NCI-H82 (cell line): ENCODE data around the gene LELP1.

Experiments used
- DNase-seq: peaks from one replicate; lab custom pipeline; 2025; lab: John Stamatoyannopoulos, UW

The LELP1 gene

DNA sequence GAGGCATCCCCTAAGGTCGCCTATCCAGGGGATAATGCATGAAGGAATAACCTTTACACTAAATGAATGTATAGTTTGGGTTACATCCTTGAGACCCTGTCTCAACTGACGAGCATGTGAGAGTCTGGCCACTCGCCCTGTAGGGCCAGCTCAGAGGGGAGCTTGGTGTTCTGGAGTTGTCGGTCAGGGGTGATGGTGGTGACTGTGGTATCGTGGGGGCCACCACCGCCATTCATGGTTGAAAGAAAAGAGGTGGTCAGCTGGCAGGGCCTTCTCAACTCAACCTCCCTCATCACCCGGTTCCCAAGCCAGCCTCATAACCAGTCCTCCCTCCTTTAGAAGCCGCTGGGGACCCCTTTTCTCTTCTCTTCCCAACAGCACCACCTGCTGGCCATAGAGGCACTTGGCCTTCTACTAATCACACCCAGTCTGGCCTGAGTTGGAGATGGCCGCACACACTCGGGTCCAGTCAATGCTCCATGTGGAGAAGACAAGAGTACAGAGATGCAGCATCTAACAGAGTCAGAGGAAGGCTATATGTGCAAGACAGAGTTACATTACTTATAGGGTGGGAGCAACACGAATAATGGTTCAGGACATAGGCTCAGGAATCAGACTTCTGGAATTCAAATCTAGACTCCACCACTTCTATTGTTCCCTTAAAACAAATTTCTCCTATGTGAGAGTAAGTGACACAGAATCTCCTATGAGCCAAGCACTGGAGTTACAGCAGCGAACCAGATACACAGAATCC is 26.0 kb downstream of the LELP1 start:
- DNase-seq = peak; percentile 82

DNA sequence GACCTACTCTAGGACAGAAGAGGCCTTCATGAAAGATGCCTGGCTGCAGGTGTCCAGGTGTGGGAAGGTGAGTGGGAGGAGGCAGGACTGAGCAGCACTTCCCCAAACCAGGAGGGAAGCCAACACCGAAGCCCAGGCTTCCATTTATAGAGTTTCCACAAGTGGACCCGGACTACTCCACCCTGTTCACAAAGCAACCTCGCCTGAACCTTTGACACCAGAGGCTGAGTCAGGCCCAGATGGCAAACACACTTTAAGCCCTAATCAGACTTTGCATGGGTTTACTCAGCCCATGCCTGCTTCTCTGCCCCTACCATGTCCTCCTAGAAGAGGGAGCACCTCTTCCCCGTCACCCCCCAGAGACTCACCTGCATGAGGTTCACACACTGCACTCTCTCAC is 28.1 kb downstream of the LELP1 start:
- no peak for DNase-seq

DNA sequence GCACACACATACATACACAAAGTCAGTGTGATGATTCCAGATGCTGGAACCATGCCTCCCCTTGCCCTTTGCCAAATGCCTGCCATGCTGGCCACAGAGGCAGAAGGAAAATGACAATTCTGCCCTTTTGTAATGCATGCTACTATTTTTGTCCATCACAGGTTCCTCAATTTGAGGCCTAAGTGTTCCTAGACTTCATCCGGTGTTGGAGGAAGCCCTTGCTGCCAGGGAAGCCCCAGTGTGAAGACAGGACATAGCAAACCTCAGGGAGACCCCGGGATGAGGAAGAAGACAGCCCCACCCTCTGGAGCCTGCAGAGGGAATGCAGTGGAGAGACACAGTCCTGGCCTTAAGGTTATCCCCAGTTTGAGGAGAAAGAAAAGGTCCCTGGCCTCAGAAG is 28.6 kb downstream of the LELP1 start:
- no peak for DNase-seq

DNA sequence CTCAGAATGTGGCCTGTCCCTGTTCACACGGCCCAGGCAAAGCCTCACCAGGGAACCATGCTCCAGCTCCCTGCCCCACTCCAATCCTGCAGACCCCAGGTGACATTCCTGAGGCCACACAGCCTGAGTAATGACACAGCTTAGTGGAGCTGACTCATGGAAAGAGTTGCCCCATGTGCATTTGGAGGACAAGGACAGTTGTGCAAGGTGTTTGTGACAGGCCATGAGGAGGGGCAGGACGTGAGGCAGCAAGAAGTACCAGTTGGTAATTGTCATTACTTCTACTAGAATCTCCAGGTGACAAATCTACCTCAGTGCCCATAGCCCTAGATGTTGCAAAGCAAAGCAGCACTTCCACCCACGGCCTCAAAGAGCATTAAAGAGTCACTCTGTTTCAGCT is 29.3 kb downstream of the LELP1 start:
- DNase-seq = no peak

DNA sequence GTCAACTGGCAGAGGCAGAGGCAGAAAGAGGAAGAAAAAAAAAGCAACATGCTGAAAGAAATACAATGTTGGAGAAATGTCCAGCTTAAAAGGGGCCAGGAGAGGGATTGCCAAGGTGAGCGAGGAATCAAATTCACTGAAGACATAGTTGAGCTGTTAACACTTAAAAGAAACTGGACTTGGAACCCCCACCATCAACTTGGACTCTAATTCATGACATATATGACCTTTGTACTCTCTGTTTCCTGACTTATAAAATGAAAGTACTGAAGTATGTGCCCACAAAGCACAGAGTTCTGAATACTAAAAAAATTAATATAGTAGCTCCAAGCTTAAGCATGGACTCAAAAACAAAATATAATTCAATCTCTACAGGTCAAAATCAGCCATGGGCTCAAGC is 30.2 kb downstream of the LELP1 start:
- DNase-seq = no peak

DNA sequence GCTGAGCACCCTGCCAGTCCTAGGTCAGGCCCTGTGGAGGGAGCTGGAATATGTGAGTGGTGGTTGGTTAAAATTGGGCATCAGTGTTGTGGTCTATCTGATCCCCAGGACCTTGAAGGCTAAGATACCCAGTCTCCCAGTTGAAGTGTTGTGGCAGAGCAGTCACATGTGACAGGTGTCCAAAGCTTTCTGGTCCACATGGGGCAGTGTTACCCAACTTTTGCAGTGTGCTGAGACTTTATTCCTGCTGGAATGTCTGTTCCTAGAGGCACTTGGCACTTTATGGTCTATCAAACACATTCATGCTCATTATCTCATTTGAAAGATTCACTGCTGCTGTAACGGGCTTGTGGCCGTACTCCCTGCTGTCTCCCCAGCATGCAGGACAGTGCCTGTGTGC is 35.3 kb downstream of the LELP1 start:
- peak; percentile 60 for DNase-seq

DNA sequence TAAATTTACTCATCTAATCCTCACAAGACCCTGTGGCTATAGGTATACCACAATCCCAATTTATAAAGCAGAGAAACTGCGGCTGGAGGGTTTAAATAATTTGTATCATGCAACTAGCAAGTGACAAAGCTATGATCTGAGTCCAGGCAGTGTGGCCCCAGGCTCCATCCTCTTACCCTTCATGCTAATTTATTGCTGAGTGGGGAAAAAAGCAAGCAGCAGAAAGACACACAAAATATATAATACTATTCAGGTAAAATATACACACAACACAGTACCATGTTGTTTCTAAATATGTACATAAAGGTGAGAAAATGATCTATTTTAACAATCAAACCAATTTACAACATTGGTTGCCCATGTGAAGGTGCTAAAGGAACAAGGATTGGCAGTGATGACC is 38.9 kb downstream of the LELP1 start:
- DNase-seq = no peak

DNA sequence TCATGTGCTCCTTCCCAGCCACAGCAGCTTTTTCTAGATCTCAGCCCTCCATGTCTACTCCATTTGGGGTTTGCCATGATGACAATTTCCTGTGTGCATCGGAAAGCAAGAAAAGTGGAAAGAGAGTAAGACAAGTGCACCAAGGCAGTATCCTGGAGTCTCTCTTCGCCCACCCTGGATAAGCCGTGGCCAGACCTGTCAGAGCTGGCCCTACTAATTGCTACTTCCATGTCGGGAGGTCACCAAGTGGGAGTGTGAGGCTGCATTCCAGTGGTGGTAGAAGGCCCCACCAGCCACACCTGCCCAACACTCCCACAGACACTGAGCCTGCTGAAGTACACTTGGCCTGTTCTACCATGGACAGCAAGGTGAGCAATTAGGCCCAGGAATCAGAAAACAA is 42.2 kb downstream of the LELP1 start:
- DNase-seq = no peak

DNA sequence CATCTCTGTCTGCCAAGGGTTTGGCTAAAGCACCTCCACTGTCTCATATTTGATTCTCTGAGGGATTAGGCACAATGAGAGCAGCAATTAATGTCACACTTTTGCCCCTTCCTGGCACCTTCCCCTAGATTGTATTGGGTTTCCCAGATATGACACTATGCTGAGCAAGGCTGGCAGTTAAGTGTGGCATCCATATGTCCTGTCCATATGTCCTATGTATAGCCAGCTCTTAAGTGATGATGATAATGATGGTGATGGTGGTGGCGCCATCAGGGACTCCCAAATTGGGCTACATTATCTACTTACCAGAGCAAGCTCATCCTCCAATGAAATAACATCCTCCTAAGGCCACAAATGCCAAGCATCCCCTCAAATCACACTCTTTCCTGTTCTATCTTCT is 42.8 kb downstream of the LELP1 start:
- no peak for DNase-seq

DNA sequence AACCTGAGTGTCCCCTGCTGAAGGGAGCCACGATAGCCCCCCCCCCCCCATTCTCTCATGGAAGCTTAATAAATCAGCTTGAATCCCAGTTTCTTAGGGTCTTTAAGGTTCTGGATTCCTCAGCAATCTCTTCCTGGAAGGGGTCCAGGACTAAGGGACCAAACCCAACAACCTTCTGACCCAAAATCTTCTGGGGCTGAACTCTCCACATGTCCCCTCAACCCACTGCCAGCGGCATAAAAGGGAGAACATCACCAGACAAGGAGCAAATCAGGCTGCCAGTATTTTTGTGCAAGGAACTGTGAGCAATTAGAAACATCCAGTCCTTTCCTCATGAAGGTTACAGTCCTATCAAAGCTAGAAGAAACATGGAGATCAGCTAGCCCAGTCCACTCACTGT is 43.6 kb downstream of the LELP1 start:
- no peak for DNase-seq

DNA sequence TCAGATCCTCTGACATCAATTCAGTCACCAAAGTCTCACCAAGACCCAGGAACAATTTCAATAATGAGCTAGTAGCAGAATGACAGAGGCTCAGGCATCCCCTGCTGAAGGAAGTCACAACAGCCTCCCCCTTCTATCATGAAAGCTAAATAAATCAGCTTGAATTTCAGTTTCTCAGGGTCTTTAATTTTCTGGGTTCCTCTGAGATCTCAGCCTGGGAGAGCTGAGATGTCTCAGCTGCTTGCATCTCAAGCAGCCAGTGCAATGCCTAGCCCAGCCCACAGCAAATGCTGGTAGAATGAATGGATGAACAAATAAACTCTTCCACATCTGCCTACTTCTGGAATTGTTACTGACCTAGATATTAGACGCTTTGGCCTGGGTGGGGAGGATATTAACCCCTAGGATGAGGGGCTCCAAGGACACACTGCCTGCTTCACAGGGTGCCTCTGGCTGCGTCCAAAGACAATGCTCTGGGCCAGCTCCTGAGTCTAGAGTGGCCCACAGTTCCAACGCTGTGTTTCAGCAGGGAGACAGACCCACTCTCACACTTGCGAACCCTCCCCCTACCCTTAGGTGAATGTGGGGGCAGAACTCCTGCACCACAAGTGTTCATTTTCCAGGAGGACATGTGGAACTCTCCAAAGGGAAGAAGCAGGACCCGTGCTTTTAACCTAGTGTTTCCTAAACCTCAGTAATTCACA is 45.1 kb downstream of the LELP1 start:
- DNase-seq = no peak

DNA sequence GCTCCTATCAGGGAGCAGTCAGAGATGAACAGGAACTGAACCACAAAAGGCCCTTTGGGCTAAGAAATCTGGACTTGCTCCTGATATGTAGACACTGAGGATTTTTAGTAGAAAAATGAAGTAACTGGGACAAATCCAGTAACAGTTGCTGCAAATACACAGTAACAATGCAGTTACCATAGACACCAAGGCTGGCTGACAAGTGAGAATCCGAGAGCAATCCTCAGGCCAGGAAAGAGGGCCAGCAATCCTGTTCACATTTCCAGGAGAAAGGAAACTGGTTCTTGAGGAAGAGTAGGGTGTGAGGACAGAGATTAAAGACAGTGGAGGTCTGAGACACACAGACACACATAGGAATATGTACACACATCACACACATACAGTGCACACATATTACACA is 46.9 kb downstream of the LELP1 start:
- DNase-seq = no peak

DNA sequence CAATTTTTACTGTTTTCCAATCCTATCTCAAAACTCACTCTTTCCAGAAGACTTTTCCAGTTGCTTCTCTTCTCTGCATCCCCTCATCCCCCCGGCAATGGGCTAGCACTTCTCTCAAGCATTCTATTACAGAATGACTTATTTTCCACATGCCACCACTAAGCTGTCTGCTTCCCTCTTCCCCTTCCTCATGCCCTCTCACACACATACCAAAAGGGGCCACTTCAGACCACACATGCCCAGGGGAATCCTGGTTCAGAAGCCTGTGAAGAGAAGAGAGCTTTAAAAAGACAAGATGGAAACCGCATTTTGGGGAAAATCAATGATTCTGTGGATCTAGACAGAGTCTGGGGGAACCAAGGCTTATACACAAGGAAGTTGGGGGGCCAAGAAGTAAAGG is 47.9 kb downstream of the LELP1 start:
- no peak for DNase-seq

DNA sequence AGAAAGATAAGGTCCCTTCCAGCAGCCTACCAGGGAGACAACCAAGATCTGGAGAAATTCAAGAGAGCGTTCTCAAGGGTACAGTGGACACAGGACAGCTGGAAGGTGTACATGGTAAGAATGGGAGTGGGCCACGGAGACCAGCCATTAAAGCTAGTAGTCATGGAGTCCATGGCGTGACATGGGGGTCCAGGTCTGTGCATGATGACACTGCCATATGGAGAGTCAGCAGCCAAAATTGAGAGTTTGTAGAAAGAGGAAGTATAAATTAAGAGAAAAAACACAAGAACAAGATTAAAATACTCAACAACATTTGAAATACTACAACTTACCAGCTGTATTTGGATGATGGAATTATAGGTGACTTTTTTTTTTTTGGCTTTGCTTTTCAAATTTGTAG is 48.3 kb downstream of the LELP1 start:
- no peak for DNase-seq

DNA sequence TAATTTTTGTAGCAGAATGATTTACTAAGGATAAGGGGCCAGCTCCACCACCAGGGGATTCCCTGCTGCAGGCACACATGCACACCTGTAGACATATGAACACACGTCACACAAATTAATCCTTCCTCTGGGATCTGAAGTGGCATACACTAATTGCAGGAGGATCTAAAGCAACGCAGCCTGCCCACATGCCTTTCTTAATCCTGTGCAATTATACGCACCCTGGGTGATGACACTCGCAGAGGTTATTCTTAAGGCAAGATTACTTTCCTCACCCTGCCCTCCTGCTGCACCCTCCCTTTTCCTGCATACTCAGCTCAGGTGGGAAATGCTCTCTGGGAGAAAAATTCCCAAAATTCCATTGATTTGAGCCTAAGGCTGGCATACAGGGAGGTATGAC is 48.8 kb downstream of the LELP1 start:
- peak; percentile 94 for DNase-seq

DNA sequence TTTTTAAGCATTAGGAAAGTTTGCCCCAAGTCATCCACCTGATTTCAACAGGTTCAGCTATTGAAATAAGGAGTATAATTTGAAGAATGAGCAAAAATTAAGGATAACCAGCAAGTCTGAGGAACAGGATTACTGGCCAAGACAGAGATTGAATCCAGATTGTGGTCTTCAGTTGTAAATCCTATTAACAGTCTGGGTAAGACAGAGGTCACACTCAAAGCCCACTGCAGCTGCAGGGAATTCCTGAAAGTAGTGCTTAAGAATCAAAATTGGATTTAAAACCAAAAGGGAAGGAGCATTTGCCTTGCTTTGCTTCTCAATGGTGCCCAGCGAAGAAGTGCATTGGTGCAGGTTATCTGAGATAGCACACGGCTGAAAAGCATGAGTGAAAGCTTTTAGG is 49.8 kb downstream of the LELP1 start:
- peak; percentile 95 for DNase-seq

DNA sequence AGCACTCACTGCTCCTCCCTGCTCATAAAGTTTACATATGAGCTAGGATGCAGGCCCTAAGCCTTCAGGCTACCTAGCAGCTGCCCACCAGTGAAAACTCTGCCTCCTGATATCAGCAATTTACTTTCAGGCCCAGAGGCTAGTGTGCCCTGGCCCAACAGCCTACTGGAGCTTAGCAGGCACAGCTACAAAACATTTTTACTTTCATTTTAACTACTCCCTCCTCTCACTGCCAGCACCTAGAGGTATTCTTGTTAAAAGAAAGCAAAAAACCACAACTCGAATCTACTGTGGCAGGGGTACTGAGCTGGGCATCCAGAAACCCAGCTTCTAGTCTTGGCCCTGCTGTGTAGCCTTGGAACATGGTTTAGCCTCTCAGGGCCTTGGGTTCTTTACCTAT is 50.5 kb downstream of the LELP1 start:
- peak; percentile 61 for DNase-seq
